ENCODE results near the gene ZNF664.

The ZNF664 gene

GRCh38 chr12:124021007-124021406, 48.0 kb downstream of the ZNF664 start:
- FAIRE-seq (no peak), DNase-seq (ENCODE audit: insufficient read length) (no peak)
- no peak for TF ChIP-seq POLR2AphosphoS5 (IDR thresholded peaks at IDR 0.05; ENCODE audit: low read depth, low read length)

GRCh38 chr12:124022161-124022560, 49.1 kb downstream of the ZNF664 start:
- no peak for TF ChIP-seq POLR2A (IDR thresholded peaks at IDR 0.05; ENCODE audit: low read depth, low read length)
- TF ChIP-seq TAF1 (IDR thresholded peaks at IDR 0.05; ENCODE audit: borderline replicate concordance, low read depth, low read length): no peak
- TF ChIP-seq POLR2AphosphoS5 (IDR thresholded peaks at IDR 0.05; ENCODE audit: low read depth, low read length): no peak
- no peak for FAIRE-seq
- no peak for DNase-seq (ENCODE audit: insufficient read length)

DNA sequence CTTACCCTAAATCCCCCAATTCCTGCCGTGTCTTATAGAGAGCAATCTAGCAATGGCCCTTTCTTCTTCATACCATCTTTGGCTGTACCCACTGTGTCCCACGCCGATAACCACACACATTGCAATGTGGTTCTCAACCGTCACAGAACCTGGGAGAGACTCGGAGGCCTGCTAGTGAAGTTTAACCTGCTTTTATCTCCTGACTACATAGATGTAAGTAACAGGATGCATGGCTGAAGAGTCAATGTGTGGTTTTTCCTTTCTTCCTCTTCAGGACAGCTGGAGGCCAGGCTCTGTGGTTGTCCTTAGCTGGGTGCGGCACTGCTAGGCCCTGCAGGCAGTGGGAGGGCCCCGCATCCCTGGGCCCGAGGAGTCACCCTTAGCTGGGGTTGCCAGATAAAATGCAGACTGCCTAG, 51.3 kb downstream of the ZNF664 start:
- DNase-seq (ENCODE audit: insufficient read length) (no peak), FAIRE-seq (no peak)
- TF ChIP-seq TAF1 (IDR thresholded peaks at IDR 0.05; ENCODE audit: borderline replicate concordance, low read depth, low read length) (no peak), POLR2A (IDR thresholded peaks at IDR 0.05; ENCODE audit: low read depth, low read length) (no peak), POLR2AphosphoS5 (IDR thresholded peaks at IDR 0.05; ENCODE audit: low read depth, low read length) (no peak)

- no peak for FAIRE-seq
- no peak for TF ChIP-seq TAF1 (IDR thresholded peaks at IDR 0.05; ENCODE audit: borderline replicate concordance, low read depth, low read length)
- TF ChIP-seq POLR2A (IDR thresholded peaks at IDR 0.05; ENCODE audit: low read depth, low read length): no peak
- TF ChIP-seq POLR2AphosphoS5 (IDR thresholded peaks at IDR 0.05; ENCODE audit: low read depth, low read length): no peak
- no peak for DNase-seq (ENCODE audit: insufficient read length)
These were observed 51.8 kb downstream of the ZNF664 start for GRCh38 chr12:124024776-124025175.

GRCh38 chr12:124025661-124026060, 52.6 kb downstream of the ZNF664 start:
- DNase-seq (ENCODE audit: insufficient read length) (no peak), FAIRE-seq (no peak)
- no peak for TF ChIP-seq TAF1 (IDR thresholded peaks at IDR 0.05; ENCODE audit: borderline replicate concordance, low read depth, low read length)
- TF ChIP-seq POLR2AphosphoS5 (IDR thresholded peaks at IDR 0.05; ENCODE audit: low read depth, low read length): no peak
- TF ChIP-seq POLR2A (IDR thresholded peaks at IDR 0.05; ENCODE audit: low read depth, low read length): no peak

DNA sequence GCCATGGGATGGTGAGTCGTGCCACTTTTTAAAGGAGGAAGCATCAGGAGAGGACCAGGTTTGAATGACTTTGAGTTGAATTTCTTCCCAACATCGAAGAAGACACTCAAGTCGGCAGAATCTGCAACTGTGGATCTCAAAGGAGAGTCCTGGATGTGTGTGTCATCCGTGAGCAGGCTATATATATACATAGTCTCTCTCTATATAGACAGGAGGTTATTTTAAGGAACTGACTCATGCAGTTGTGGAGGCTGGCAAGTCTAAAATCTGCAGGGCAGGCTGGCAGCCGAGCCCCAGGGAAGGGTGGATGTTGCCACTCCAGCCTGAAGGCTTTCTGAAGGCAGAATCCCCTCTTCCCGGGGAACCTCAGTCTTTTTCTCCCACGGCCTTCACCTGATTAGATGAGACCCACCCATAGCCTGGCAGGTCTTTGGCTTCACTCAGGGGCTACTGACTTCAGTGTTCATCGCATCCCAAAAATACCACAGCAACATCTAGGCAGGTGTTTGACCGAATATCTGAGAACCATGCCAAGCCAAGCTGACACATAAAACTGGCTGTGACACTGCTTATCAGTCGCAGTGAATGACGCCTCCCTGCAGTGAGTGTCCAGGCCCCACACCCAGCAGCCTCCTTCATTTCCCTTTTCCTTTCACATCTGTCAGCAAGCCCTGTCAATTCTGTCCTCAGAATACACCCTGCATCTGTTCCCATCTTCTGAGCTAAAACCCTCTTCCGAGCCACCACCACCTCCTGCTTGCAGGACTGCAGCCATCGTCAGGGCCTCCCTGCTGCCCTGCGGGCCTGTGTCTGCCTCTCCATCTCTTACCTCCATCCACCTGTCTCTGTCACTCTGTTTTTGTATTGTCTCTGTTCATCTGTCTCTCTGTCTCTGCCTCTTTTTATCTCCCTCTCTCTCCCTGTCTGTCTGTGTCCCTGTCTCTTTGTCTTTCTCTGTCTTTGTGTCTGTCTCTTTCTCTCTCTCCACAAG, 54.0 kb downstream of the ZNF664 start:
- DNase-seq (ENCODE audit: insufficient read length) (no peak), FAIRE-seq (no peak)
- TF ChIP-seq TAF1 (IDR thresholded peaks at IDR 0.05; ENCODE audit: borderline replicate concordance, low read depth, low read length) (no peak), POLR2AphosphoS5 (IDR thresholded peaks at IDR 0.05; ENCODE audit: low read depth, low read length) (no peak), POLR2A (IDR thresholded peaks at IDR 0.05; ENCODE audit: low read depth, low read length) (no peak)

DNA sequence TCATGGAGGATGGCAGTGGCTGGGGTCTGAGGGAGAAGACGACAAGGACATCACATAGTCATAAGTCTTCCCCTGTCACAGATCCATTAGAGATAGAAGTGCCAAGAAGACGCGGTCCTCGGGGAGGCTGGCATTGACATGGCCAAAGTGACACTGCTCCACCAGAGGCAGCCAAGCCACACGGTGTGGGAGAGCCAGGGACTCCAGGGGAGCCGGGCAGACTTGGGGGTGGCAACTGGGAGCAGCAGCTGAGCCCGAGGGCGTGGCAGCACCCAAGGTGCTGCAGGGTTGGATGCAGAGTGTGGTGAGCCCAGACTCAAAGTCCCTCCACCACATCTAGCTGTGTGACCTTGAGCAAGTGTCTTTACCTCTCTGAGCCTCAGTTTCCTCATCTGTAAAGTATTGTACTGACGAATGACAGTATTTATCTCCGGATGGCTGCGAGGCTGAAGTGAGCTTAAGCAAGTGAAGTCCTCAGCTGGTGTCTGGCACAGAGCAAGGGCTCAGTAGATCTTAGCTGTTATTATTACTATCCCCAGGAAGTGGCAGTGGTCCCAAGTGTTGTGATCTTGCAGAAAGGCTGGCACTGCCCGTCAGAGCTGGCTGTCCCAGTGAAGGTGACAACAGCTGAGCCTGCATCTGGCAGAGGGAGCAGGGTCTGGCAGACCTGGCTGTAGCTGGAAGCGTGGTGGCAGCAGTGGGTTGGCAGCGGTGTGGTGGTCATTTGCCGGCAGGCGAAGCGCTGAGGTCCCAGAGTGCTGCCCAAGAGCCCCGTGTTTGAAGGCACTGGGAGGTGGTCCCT, 54.9 kb downstream of the ZNF664 start:
- DNase-seq (ENCODE audit: insufficient read length) (no peak), FAIRE-seq (no peak)
- TF ChIP-seq POLR2AphosphoS5 (IDR thresholded peaks at IDR 0.05; ENCODE audit: low read depth, low read length) (no peak), TAF1 (IDR thresholded peaks at IDR 0.05; ENCODE audit: borderline replicate concordance, low read depth, low read length) (no peak), POLR2A (IDR thresholded peaks at IDR 0.05; ENCODE audit: low read depth, low read length) (no peak)

GRCh38 chr12:124028555-124028925, 55.5 kb downstream of the ZNF664 start:
- no peak for FAIRE-seq
- no peak for DNase-seq (ENCODE audit: insufficient read length)
- TF ChIP-seq POLR2A (IDR thresholded peaks at IDR 0.05; ENCODE audit: low read depth, low read length) (no peak), POLR2AphosphoS5 (IDR thresholded peaks at IDR 0.05; ENCODE audit: low read depth, low read length) (no peak), TAF1 (IDR thresholded peaks at IDR 0.05; ENCODE audit: borderline replicate concordance, low read depth, low read length) (no peak)

- DNase-seq (ENCODE audit: insufficient read length) (no peak), FAIRE-seq (no peak)
- no peak for TF ChIP-seq POLR2AphosphoS5 (IDR thresholded peaks at IDR 0.05; ENCODE audit: low read depth, low read length)
- TF ChIP-seq POLR2A (IDR thresholded peaks at IDR 0.05; ENCODE audit: low read depth, low read length): no peak
- no peak for TF ChIP-seq TAF1 (IDR thresholded peaks at IDR 0.05; ENCODE audit: borderline replicate concordance, low read depth, low read length)
These were observed 57.0 kb downstream of the ZNF664 start for GRCh38 chr12:124030008-124030407.

DNA sequence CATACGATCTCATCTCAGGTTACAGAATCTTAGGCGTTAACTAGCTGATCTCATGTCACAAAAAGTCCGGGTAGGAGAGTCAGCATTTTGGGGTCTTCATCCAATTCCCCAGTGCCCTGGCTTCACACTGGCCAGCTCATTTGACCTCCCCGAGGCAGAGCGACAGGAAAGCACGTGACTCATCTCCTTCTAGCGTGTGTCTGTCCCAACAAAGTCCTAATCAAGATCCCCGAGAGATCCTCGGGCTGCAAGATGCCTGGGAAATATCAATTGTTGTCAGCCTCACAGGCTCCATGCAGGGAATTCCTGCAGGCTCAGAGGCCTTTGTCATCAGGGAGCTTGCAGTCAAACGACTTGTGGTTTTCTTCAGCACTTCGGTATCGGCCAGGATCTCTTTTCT, 57.5 kb downstream of the ZNF664 start:
- no peak for TF ChIP-seq POLR2AphosphoS5 (IDR thresholded peaks at IDR 0.05; ENCODE audit: low read depth, low read length)
- FAIRE-seq (no peak), DNase-seq (ENCODE audit: insufficient read length) (no peak)

- TF ChIP-seq POLR2A (IDR thresholded peaks at IDR 0.05; ENCODE audit: low read depth, low read length) (no peak), POLR2AphosphoS5 (IDR thresholded peaks at IDR 0.05; ENCODE audit: low read depth, low read length) (no peak), TAF1 (IDR thresholded peaks at IDR 0.05; ENCODE audit: borderline replicate concordance, low read depth, low read length) (no peak)
- FAIRE-seq (no peak), DNase-seq (ENCODE audit: insufficient read length) (no peak)
These were observed 58.0 kb downstream of the ZNF664 start for GRCh38 chr12:124031058-124031457.

All from GM12892 (cell line).